Endodermal cell (in vitro differentiated cells): ENCODE data around the gene CHMP1A. TPM values are rescaled to one million over a fixed set of nuclear protein-coding genes. Genes with fewer than 3 reads are reported as not detected.
"Not testable (repeated sequence)": the region's sequence is repeated elsewhere in the genome, so short reads cannot be mapped to it uniquely, and the experiment has no call there.

Experiments
- DNase-seq: peaks from one replicate; pipeline ENCODE4 v3.0.0-alpha.2; 2017
- H3K27ac ChIP-seq: 2 replicates; pipeline ENCODE4 v1.5.1; 2013; ENCODE audit warnings: mild to moderate bottlenecking, low read depth, low read length, moderate library complexity
- H3K27me3 ChIP-seq: 2 replicates; pipeline ENCODE4 v1.6.1; 2013; ENCODE audit warnings: mild to moderate bottlenecking, low read length, moderate library complexity; ENCODE audit not compliant: insufficient read depth, control insufficient read depth, poor library complexity, severe bottlenecking
- H3K36me3 ChIP-seq: 2 replicates; pipeline ENCODE4 v1.7.0; 2013; ENCODE audit warnings: mild to moderate bottlenecking, low read length, moderate library complexity; ENCODE audit not compliant: control insufficient read depth, insufficient read depth
- H3K4me1 ChIP-seq: one replicate; pipeline ENCODE4 v1.7.0; 2013; ENCODE audit warnings: low read length; ENCODE audit not compliant: control insufficient read depth, insufficient read depth
- H3K4me3 ChIP-seq: 2 replicates; pipeline ENCODE4 v1.5.1; 2013; ENCODE audit warnings: mild to moderate bottlenecking, low read length, moderate library complexity
- H3K9ac ChIP-seq: 2 replicates; pipeline ENCODE4 v1.6.1; 2013; ENCODE audit warnings: mild to moderate bottlenecking, low read length, moderate library complexity; ENCODE audit not compliant: poor library complexity, severe bottlenecking; ENCODE audit errors: extremely low read depth
- H3K9me3 ChIP-seq: 2 replicates; pipeline ENCODE4 v1.6.1; 2013; ENCODE audit warnings: mild to moderate bottlenecking, low read length, moderate library complexity; ENCODE audit not compliant: control insufficient read depth
- H3K27ac Mint-ChIP-seq: 2 replicates; pipeline ENCODE4 v1.8.0; 2020; ENCODE audit warnings: mixed read lengths
- H3K27me3 Mint-ChIP-seq: 2 replicates; pipeline ENCODE4 v1.8.0; 2021; ENCODE audit warnings: mild to moderate bottlenecking, mixed read lengths; ENCODE audit not compliant: insufficient read depth
- H3K36me3 Mint-ChIP-seq: 2 replicates; pipeline ENCODE4 v1.8.0; 2020; ENCODE audit warnings: low read depth, mixed read lengths
- H3K4me1 Mint-ChIP-seq: 2 replicates; pipeline ENCODE4 v1.8.0; 2020; ENCODE audit warnings: mixed read lengths
- H3K4me3 Mint-ChIP-seq: 2 replicates; pipeline ENCODE4 v1.8.0; 2020; ENCODE audit warnings: mild to moderate bottlenecking, moderate library complexity, mixed read lengths
- H3K9me3 Mint-ChIP-seq: 2 replicates; pipeline ENCODE4 v1.8.0; 2020; ENCODE audit warnings: mild to moderate bottlenecking, mixed read lengths
- CTCF ChIP-seq: fragments of 200-600 bp; sonication (generic); conservative IDR thresholded peaks from 2 replicates; pipeline ENCODE4 v1.5.0; 2021; ENCODE audit warnings: antibody characterized with exemption, mild to moderate bottlenecking
- WGBS, 2 experiments: methylation state at CpG; one replicate each; pipeline versions ENCODE4 v1.1.5 to v1.1.7; 2013; ENCODE audit warnings: missing lambda C conversion rate in 2 of 2, mixed read lengths in 1 of 2; ENCODE audit not compliant: insufficient coverage in 1 of 2, insufficient read length in 1 of 2; 5-methylcytosine and 5-hydroxymethylcytosine counted together
- total RNA-seq, 2 donors: library from RNA; stranded (reverse); fragmentation: NEBNext Ultra II Directional in 1 of 2; extraction: Animal tissue kit (Norgen Biotek cat#: 25700) in 1 of 2; gene quantifications; 2 replicates in 1 of 2; 3 replicates in 1 of 2; pipeline ENCODE4 v1.2.1, GENCODE V29; 2021

The CHMP1A gene
- total RNA-seq, 2 donors from 2014 or later, result 104 to 106 TPM

- DNase-seq, result no peak
- 89 to 94% methylated on average over 7 to 12 of the region's 12 CpGs for WGBS, 2 experiments
- peaks cover 21% of the 10 kb centered on the region for H3K27me3 Mint-ChIP-seq
Measured at GRCh38 chr16:89636663-89637062, 20.8 kb downstream of the CHMP1A start.

GRCh38 chr16:89634463-89635385 is 22.8 kb downstream of the CHMP1A start:
- H3K27me3 ChIP-seq, result peaks cover 28% of the 10 kb centered on the region
- 77% methylated on average over 2 of the region's 2 CpGs; no CpG with 5 or more reads in 1 of the 2 experiments for WGBS, 2 experiments
- H3K9me3 Mint-ChIP-seq, H3K36me3 ChIP-seq, H3K4me1 Mint-ChIP-seq, H3K27ac Mint-ChIP-seq, DNase-seq, H3K4me3 ChIP-seq, H3K4me1 ChIP-seq, H3K4me3 Mint-ChIP-seq, H3K36me3 Mint-ChIP-seq, H3K9ac ChIP-seq, H3K27ac ChIP-seq, H3K9me3 ChIP-seq: not testable (repeated sequence)
- H3K27me3 Mint-ChIP-seq, result peaks cover 17% of the 10 kb centered on the region

More at GRCh38 chr16:89636663-89637062, 20.8 kb downstream of the CHMP1A start:
- Mint-ChIP-seq H3K27ac (no peak overlapping the region), H3K9me3 (no peaks in the 10 kb centered on the region), H3K4me1 (no peaks in the 10 kb centered on the region), H3K4me3 (no peak overlapping the region), H3K36me3 (no peaks in the 10 kb centered on the region)
- no peak overlapping the region for H3K4me3 ChIP-seq
- H3K27me3 ChIP-seq, result peaks cover 28% of the 10 kb centered on the region
- H3K9ac ChIP-seq, result no peak overlapping the region
- no peaks in the 10 kb centered on the region for H3K9me3 ChIP-seq
- no peak overlapping the region for H3K27ac ChIP-seq
- no peaks in the 10 kb centered on the region for H3K36me3 ChIP-seq
- no peaks in the 10 kb centered on the region for H3K4me1 ChIP-seq
- no peak for TF ChIP-seq CTCF

DNA sequence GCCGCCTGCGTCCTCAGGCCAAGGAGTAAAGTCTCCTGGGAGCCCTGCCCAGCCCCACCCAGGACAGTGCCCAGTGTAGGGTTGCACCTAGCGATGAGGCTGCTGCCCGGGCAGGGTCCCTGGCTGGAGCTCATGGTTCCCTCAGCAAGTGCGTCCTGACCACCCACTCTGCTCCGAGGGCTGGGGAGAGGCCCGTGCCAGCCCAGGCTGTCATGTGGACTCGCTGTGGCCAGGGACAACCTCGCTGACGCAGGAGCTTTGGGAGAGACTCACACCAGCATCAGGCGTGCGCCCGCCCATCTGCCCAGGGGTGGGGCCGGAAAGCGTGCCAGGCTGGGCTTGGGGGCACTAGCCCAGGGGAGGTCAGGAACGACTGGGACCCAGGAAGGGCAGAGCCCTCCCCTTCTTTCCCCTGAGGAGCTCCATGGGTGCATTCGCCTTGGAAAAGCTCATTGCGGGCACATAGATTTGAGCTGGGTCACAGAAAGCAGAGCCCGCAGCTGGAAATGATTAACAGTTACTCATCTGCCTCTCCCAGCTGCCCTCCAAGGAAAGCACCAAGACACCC is 24.4 kb downstream of the CHMP1A start:
- no peak for TF ChIP-seq CTCF
- Mint-ChIP-seq H3K27me3 (peaks cover 17% of the 10 kb centered on the region), H3K4me3 (no peak overlapping the region), H3K4me1 (no peaks in the 10 kb centered on the region), H3K27ac (no peak overlapping the region), H3K36me3 (no peaks in the 10 kb centered on the region), H3K9me3 (peaks cover 2% of the 10 kb centered on the region)
- H3K27ac ChIP-seq, result no peak overlapping the region
- no peak overlapping the region for H3K4me3 ChIP-seq
- no peaks in the 10 kb centered on the region for H3K4me1 ChIP-seq
- H3K27me3 ChIP-seq, result peaks cover 28% of the 10 kb centered on the region
- H3K9me3 ChIP-seq, result no peaks in the 10 kb centered on the region
- no peak overlapping the region for H3K9ac ChIP-seq
- no peak for DNase-seq
- WGBS, 2 experiments, result 90 to 91% methylated on average over 10 to 19 of the region's 19 CpGs
- H3K36me3 ChIP-seq, result no peaks in the 10 kb centered on the region
